IMR-90 (cell line): ENCODE measurements around the gene PCDHGB6. TPM values are rescaled to one million over a fixed set of nuclear protein-coding genes. Genes with fewer than 3 reads are reported as not detected.

ENCODE experiments used
- ATAC-seq: fragments of 200-7000 bp; cut with Tn5 transposase; 2 replicates; pipeline ENCODE4 v1.9.1; 2020; ENCODE audit warnings: low read depth, mild to moderate bottlenecking, moderate library complexity
- BruUV-seq: library from RNA; stranded (reverse); fragments of 400-500 nt; replicated peaks from 2 replicates; lab custom pipeline; 2021; lab: Mats Ljungman, UMichigan
- CTCF ChIA-PET: fragments of 300-600 bp; formaldehyde crosslinking; extraction: SDS; loops from one replicate; lab custom pipeline; 2021; ENCODE audit warnings: antibody characterized with exemption; lab: Yijun Ruan, JAX
- POLR2A ChIA-PET: fragments of 300-600 bp; sonication (Branson Sonifier 250); formaldehyde crosslinking; loops from one replicate; lab custom pipeline; 2022; ENCODE audit warnings: antibody characterized with exemption; ENCODE audit not compliant: unreplicated experiment; lab: Charles Lee
- DNase-seq: peaks from one replicate; pipeline ENCODE4 v3.0.0; 2013
- H2AFZ ChIP-seq: replicated peaks from 2 replicates; pipeline ENCODE3; 2013; ENCODE audit warnings: low read length, mild to moderate bottlenecking; ENCODE audit not compliant: poor library complexity
- H2AK5ac ChIP-seq: 2 replicates; pipeline ENCODE4 v1.6.1; 2013; ENCODE audit warnings: low read depth, low read length, inconsistent platforms
- H2AK9ac ChIP-seq: replicated peaks from 2 replicates; pipeline ENCODE3; 2013; ENCODE audit warnings: mild to moderate bottlenecking, low read depth, low read length, moderate library complexity; ENCODE audit not compliant: poor library complexity
- H2BK120ac ChIP-seq: 2 replicates; pipeline ENCODE4 v1.6.1; 2013; ENCODE audit warnings: low read depth, low read length, inconsistent platforms
- H2BK15ac ChIP-seq: 3 replicates; pipeline ENCODE4 v1.6.1; 2013; ENCODE audit warnings: low read depth, low read length, inconsistent platforms
- H2BK20ac ChIP-seq: 2 replicates; pipeline ENCODE4 v1.6.1; 2013; ENCODE audit warnings: low read depth, mild to moderate bottlenecking, inconsistent platforms, low read length, moderate library complexity
- H2BK5ac ChIP-seq: 2 replicates; pipeline ENCODE4 v1.6.1; 2013; ENCODE audit warnings: mild to moderate bottlenecking, low read depth, low read length, inconsistent platforms; ENCODE audit not compliant: poor library complexity, severe bottlenecking
- H3K14ac ChIP-seq: replicated peaks from 2 replicates; pipeline ENCODE4 v1.6.1; 2013; ENCODE audit warnings: low read depth, low read length, inconsistent platforms
- H3K18ac ChIP-seq: 2 replicates; pipeline ENCODE4 v1.6.1; 2013; ENCODE audit warnings: low read depth, low read length, control low read depth
- H3K23ac ChIP-seq: 2 replicates; pipeline ENCODE4 v1.6.1; 2013; ENCODE audit warnings: low read depth, low read length, inconsistent platforms
- H3K27ac ChIP-seq: 2 replicates; pipeline ENCODE4 v1.5.1; 2013; ENCODE audit warnings: mild to moderate bottlenecking, control low read depth, low read length; ENCODE audit not compliant: insufficient read depth
- H3K27me3 ChIP-seq: 2 replicates; pipeline ENCODE4 v1.6.1; 2013; ENCODE audit warnings: low read length; ENCODE audit not compliant: control insufficient read depth, insufficient read depth
- H3K36me3 ChIP-seq: 2 replicates; pipeline ENCODE4 v1.6.1; 2013; ENCODE audit warnings: low read length, mixed read lengths; ENCODE audit not compliant: control insufficient read depth, insufficient read depth
- H3K4ac ChIP-seq: 2 replicates; pipeline ENCODE4 v1.6.1; 2013; ENCODE audit warnings: low read depth, low read length, inconsistent platforms
- H3K4me1 ChIP-seq: 2 replicates; pipeline ENCODE4 v1.6.1; 2013; ENCODE audit warnings: low read length, mixed read lengths; ENCODE audit not compliant: control insufficient read depth, insufficient read depth
- H3K4me2 ChIP-seq: 2 replicates; pipeline ENCODE4 v1.6.1; 2013; ENCODE audit warnings: low read depth, mild to moderate bottlenecking, control low read depth, low read length, moderate library complexity
- H3K4me3 ChIP-seq: 2 replicates; pipeline ENCODE4 v1.5.1; 2013; ENCODE audit warnings: low read depth, mild to moderate bottlenecking, control low read depth, low read length, moderate library complexity; ENCODE audit not compliant: insufficient read depth
- H3K56ac ChIP-seq: 2 replicates; pipeline ENCODE4 v1.6.1; 2013; ENCODE audit warnings: low read length, inconsistent platforms; ENCODE audit not compliant: insufficient read depth; ENCODE audit errors: extremely low read depth
- H3K79me1 ChIP-seq, 2 experiments: 2 replicates each; pipeline ENCODE4 v1.6.1; 2013; ENCODE audit warnings: low read length in 2 of 2, inconsistent platforms in 1 of 2, low read depth in 1 of 2
- H3K9ac ChIP-seq: 2 replicates; pipeline ENCODE4 v1.6.1; 2013; ENCODE audit warnings: low read depth, low read length, control low read depth
- H3K9me1 ChIP-seq: 2 replicates; pipeline ENCODE4 v1.6.1; 2013; ENCODE audit warnings: low read length, inconsistent platforms; ENCODE audit not compliant: insufficient read depth
- H3K9me3 ChIP-seq: 2 replicates; pipeline ENCODE4 v1.6.1; 2013; ENCODE audit warnings: low read length; ENCODE audit not compliant: control insufficient read depth, insufficient read depth
- H4K20me1 ChIP-seq: 2 replicates; pipeline ENCODE4 v1.6.1; 2013; ENCODE audit warnings: low read length, inconsistent platforms; ENCODE audit not compliant: insufficient read depth
- H4K5ac ChIP-seq: 2 replicates; pipeline ENCODE4 v1.6.1; 2013; ENCODE audit warnings: mild to moderate bottlenecking, low read depth, low read length, control low read depth
- H4K8ac ChIP-seq, 2 experiments: 2 replicates each; pipeline ENCODE4 v1.6.1; 2013; ENCODE audit warnings: low read depth in 2 of 2, low read length in 2 of 2, control low read depth in 1 of 2, inconsistent platforms in 1 of 2
- H4K91ac ChIP-seq: 2 replicates; pipeline ENCODE4 v1.6.1; 2013; ENCODE audit warnings: low read depth, low read length, inconsistent platforms; ENCODE audit not compliant: insufficient read depth
- BHLHE40 ChIP-seq: fragments of 150-350 bp; IDR thresholded peaks from 2 replicates; pipeline ENCODE4 v1.6.1; 2016; ENCODE audit warnings: mild to moderate bottlenecking, low read depth, low read length
- CHD1 ChIP-seq: IDR thresholded peaks from 2 replicates; pipeline ENCODE4 v1.6.1; 2012; ENCODE audit warnings: low read depth, low read length, improper control_type of control experiment
- CTCF ChIP-seq: conservative IDR thresholded peaks from 2 replicates; pipeline ENCODE4 v1.5.1; 2012; ENCODE audit warnings: mild to moderate bottlenecking, low read depth, low read length, improper control_type of control experiment
- MAFK ChIP-seq: IDR thresholded peaks from 2 replicates; pipeline ENCODE4 v1.6.1; 2012; ENCODE audit warnings: low read depth, low read length, improper control_type of control experiment
- RAD21 ChIP-seq: IDR thresholded peaks from 2 replicates; pipeline ENCODE4 v1.6.1; 2012; ENCODE audit warnings: low read length, improper control_type of control experiment
- WGBS, 2 experiments: methylation state at CpG; one replicate each; pipeline versions ENCODE4 v1.1.5 to v1.1.7; 2013; ENCODE audit warnings: missing lambda C conversion rate in 2 of 2; ENCODE audit not compliant: insufficient read length in 1 of 2; ENCODE audit errors: extremely low coverage in 2 of 2; 5-methylcytosine and 5-hydroxymethylcytosine counted together
- dilution Hi-C: fragments of 300-500 bp; cut with HindIII; formaldehyde crosslinking; loops from one replicate; pipeline ENCODE4 v1.14.3; 2018; ENCODE audit warnings: low sequenced_read_pairs; ENCODE audit not compliant: unreplicated experiment
- in situ Hi-C: fragments of 300-500 bp; cut with MboI; formaldehyde crosslinking; loops from 3 replicates; pipeline ENCODE4 v1.14.3; 2019; ENCODE audit warnings: low sequenced_read_pairs, inconsistent platforms, mixed read lengths
- intact Hi-C: fragments of 100-400 bp; cut with micrococcal nuclease; formaldehyde crosslinking; loops from 2 replicates; pipeline ENCODE4 v1.10.0; 2022
- polyA plus RNA-seq, 3 experiments: library from polyadenylated mRNA; depleted of rRNA; stranded (reverse); fragments of >200 nt; gene quantifications; 2 replicates each; pipeline ENCODE4 v1.2.3, GENCODE V29; 2012; ENCODE audit warnings: low replicate concordance in 1 of 3
- total RNA-seq: library from RNA; depleted of rRNA; stranded (reverse); fragments of >200 nt; gene quantifications from 2 replicates; pipeline ENCODE4 v1.2.3, GENCODE V29; 2012

PCDHGB6 gene
- total and polyA plus RNA-seq, 2 of the 4 experiments (the other 2 are of a cell fraction), result 1.4 to 2.2 TPM

GRCh38 chr5:141359790-141360426, 47.9 kb upstream of the PCDHGB6 start, which contains the start of gene PCDHGB2:
TSS of gene PCDHGB2 (plus strand) at chr5:141359994. CDS start at chr5:141360136, 142 bp downstream.
- H3K14ac ChIP-seq, result no peak within 1 kb of the TSS
- peak; percentile 45 for TF ChIP-seq RAD21
- peak; percentile 48 for TF ChIP-seq CTCF
- TF ChIP-seq MAFK, result no peak
- TF ChIP-seq BHLHE40, result no peak
- TF ChIP-seq CHD1, result no peak
- peak; percentile 38 for ATAC-seq
- H2BK120ac ChIP-seq, result no peak within 1 kb of the TSS
- H3K79me1 ChIP-seq, result no peaks in the 10 kb centered on the region; a peak in 1 of 4 replicates
- H4K8ac ChIP-seq, result peak within 1 kb of the TSS in 1 of 2 experiments; percentile 56; a peak in 2 of 4 replicates
- H3K9ac ChIP-seq, result peak within 1 kb of the TSS; percentile 67; the same call in 1 of the 2 replicates
- peak within 1 kb of the TSS; percentile 38; the same call in 1 of the 2 replicates for H3K4ac ChIP-seq
- ChIA-PET CTCF (interaction anchor here (0.7 kb wide), 1 partner anchor 39 kb away, joined by 3 read pairs; the partner anchor contains the start of gene TAF7), POLR2A (no interaction called here)
- H3K27ac ChIP-seq, result 0 out of 2 replicates have a peak within 1 kb of the TSS, but pooled peaks have one; percentile 49
- H3K36me3 ChIP-seq, result peaks cover 6% of the 10 kb centered on the region; the same call in 1 of the 2 replicates
- H3K4me1 ChIP-seq, result no peaks in the 10 kb centered on the region
- H3K18ac ChIP-seq, result peak within 1 kb of the TSS; percentile 67; the same call in 1 of the 2 replicates
- H2BK15ac ChIP-seq, result no peak within 1 kb of the TSS
- H3K9me3 ChIP-seq, result peaks cover 63% of the 10 kb centered on the region
- no peak within 1 kb of the TSS for H2AK9ac ChIP-seq
- peaks cover 2% of the 10 kb centered on the region; the same call in 1 of the 2 replicates for H3K27me3 ChIP-seq
- H4K5ac ChIP-seq, result peak within 1 kb of the TSS; percentile 67; the same call in 1 of the 2 replicates
- no peak within 1 kb of the TSS for H4K91ac ChIP-seq
- peak; percentile 64 for DNase-seq
- intact Hi-C loops (loop anchor here (5.0 kb wide), 1 partner anchor 33 kb away; no protein-coding TSS in a partner anchor), in situ Hi-C loops (no loop called here), dilution Hi-C loops (no loop called here)
- no peak within 1 kb of the TSS for H3K56ac ChIP-seq
- no peaks in the 10 kb centered on the region for H4K20me1 ChIP-seq
- peak within 1 kb of the TSS; percentile 73 for H2AFZ ChIP-seq
- no peaks in the 10 kb centered on the region for H3K9me1 ChIP-seq
- no peak within 1 kb of the TSS for H2BK20ac ChIP-seq
- peak within 1 kb of the TSS; percentile 71; the same call in 1 of the 2 replicates for H3K4me2 ChIP-seq
- WGBS, 2 experiments, result 24% methylated on average over 8 of the region's 24 CpGs; no CpG with 5 or more reads in 1 of the 2 experiments
- no peak within 1 kb of the TSS for H2BK5ac ChIP-seq
- no TSS peak for BruUV-seq
- peak within 1 kb of the TSS; percentile 61 for H3K4me3 ChIP-seq
- H3K23ac ChIP-seq, result no peak within 1 kb of the TSS
- H2AK5ac ChIP-seq, result no peak within 1 kb of the TSS
